ENCODE measurements around the gene AMN.

Gene AMN

GRCh38 chr14:102920273-102920997 lies 2.0 kb upstream of the AMN start:
- H3K27ac ChIP-seq = no peak overlapping the region
- TF ChIP-seq CTCF (conservative IDR thresholded peaks at IDR 0.05) = no peak
- TF ChIP-seq ZFX (IDR thresholded peaks at IDR 0.05) = no peak

- TF ChIP-seq ZFX (IDR thresholded peaks at IDR 0.05) = no peak
- no peak overlapping the region for H3K27ac ChIP-seq
These were observed 1.5 kb upstream of the AMN start for GRCh38 chr14:102920998-102921304.

- H3K27ac ChIP-seq = no peak overlapping the region
- TF ChIP-seq ZFX (IDR thresholded peaks at IDR 0.05) = no peak
- no peak for TF ChIP-seq CTCF (conservative IDR thresholded peaks at IDR 0.05)
These were observed 900 bp downstream of the AMN start for GRCh38 chr14:102923201-102923924.

- TF ChIP-seq ZFX (IDR thresholded peaks at IDR 0.05) (no peak), CTCF (conservative IDR thresholded peaks at IDR 0.05) (no peak)
- no peak overlapping the region for H3K27ac ChIP-seq
These were observed 1.5 kb downstream of the AMN start for GRCh38 chr14:102923925-102924486.

GRCh38 chr14:102924632-102925588 lies 2.4 kb downstream of the AMN start:
- no peak for TF ChIP-seq CTCF (conservative IDR thresholded peaks at IDR 0.05)
- TF ChIP-seq ZFX (IDR thresholded peaks at IDR 0.05) = no peak

GRCh38 chr14:102925646-102926045 lies 3.2 kb downstream of the AMN start:
- no peak overlapping the region for H3K27ac ChIP-seq

More at GRCh38 chr14:102924632-102925588, 2.4 kb downstream of the AMN start:
- H3K27ac ChIP-seq = no peak overlapping the region

More at GRCh38 chr14:102925646-102926045, 3.2 kb downstream of the AMN start:
- TF ChIP-seq CTCF (conservative IDR thresholded peaks at IDR 0.05) (no peak), ZFX (IDR thresholded peaks at IDR 0.05) (no peak)

Measured in C4-2B (cell line).